GM12878 (cell line): ENCODE data around the gene TMEM252. TPM values are rescaled to one million over a fixed set of nuclear protein-coding genes. Genes with fewer than 3 reads are reported as not detected.

ENCODE experiments used
- ATAC-seq: fragments of 200-7000 bp; cut with Tn5 transposase; 3 replicates; pipeline ENCODE4 v1.9.1; 2020; ENCODE audit warnings: mild to moderate bottlenecking, moderate library complexity
- BruUV-seq: library from RNA; stranded (reverse); fragments of 400-500 nt; replicated peaks from 2 replicates; lab custom pipeline; 2021; lab: Mats Ljungman, UMichigan
- CTCF ChIA-PET: fragments of 300-600 bp; sonication (Branson Sonifier 250); formaldehyde crosslinking; extraction: SDS; loops from one replicate; lab custom pipeline; 2021; ENCODE audit warnings: inconsistent platforms; lab: Yijun Ruan, JAX
- POLR2A ChIA-PET: fragments of 350-600 bp; formaldehyde crosslinking; extraction: SDS; loops from one replicate; lab custom pipeline; 2021; ENCODE audit warnings: inconsistent platforms; lab: Charles Lee
- RAD21 ChIA-PET: fragments of 300-600 bp; sonication (Branson Sonifier 250); formaldehyde crosslinking; loops from one replicate; lab custom pipeline; 2023; ENCODE audit warnings: antibody characterized with exemption; ENCODE audit not compliant: unreplicated experiment; lab: Charles Lee
- SMC1A ChIA-PET: fragments of 300-600 bp; sonication (Branson Sonifier 250); formaldehyde crosslinking; loops from one replicate; lab custom pipeline; 2023; ENCODE audit not compliant: unreplicated experiment, uncharacterized antibody; lab: Charles Lee
- DNase-seq: peaks from one replicate; pipeline ENCODE4 v3.0.0-alpha.2; 2011; ENCODE audit warnings: low read depth, low spot score
- FAIRE-seq: peaks from 3 replicates; lab custom pipeline; 2011; peaks lifted over from hg19 to GRCh38; lab: Jason Lieb, UNC
- H2AFZ ChIP-seq: 2 replicates; pipeline ENCODE4 v1.6.0; 2011; ENCODE audit warnings: low read depth, low read length, control low read depth; ENCODE audit not compliant: control insufficient read depth
- H3K27ac ChIP-seq: 2 replicates; pipeline ENCODE4 v1.5.1; 2011; ENCODE audit warnings: control low read depth; ENCODE audit not compliant: control insufficient read depth, insufficient read depth
- H3K27me3 ChIP-seq, 2 experiments: replicated peaks in 1 of 2; 2 replicates each; pipeline versions ENCODE4 v1.6.0 to v1.6.1; 2011; ENCODE audit warnings: low read length in 1 of 2; ENCODE audit not compliant: control insufficient read depth in 2 of 2, insufficient read depth in 2 of 2
- H3K36me3 ChIP-seq, 2 experiments: 2 replicates each; pipeline ENCODE4 v1.5.1; 2011; ENCODE audit warnings: low read length in 1 of 2; ENCODE audit not compliant: control insufficient read depth in 2 of 2, insufficient read depth in 2 of 2
- H3K4me1 ChIP-seq: 2 replicates; pipeline ENCODE4 v1.6.1; 2011; ENCODE audit warnings: mild to moderate bottlenecking, low read length, moderate library complexity, mixed read lengths; ENCODE audit not compliant: control insufficient read depth, insufficient read depth
- H3K4me2 ChIP-seq: 2 replicates; pipeline ENCODE4 v1.6.0; 2011; ENCODE audit warnings: control low read depth; ENCODE audit not compliant: control insufficient read depth, insufficient read depth
- H3K4me3 ChIP-seq: fragments of 200-600 bp; sonication (generic); 2 replicates; pipeline ENCODE4 v1.5.1; 2016
- H3K79me2 ChIP-seq: 2 replicates; pipeline ENCODE4 v1.6.0; 2011; ENCODE audit warnings: low read length; ENCODE audit not compliant: control insufficient read depth, insufficient read depth
- H3K9ac ChIP-seq: 2 replicates; pipeline ENCODE4 v1.8.0; 2011; ENCODE audit warnings: low read length, control low read depth, mixed read lengths; ENCODE audit not compliant: control insufficient read depth, insufficient read depth
- H3K9me3 ChIP-seq: replicated peaks from 3 replicates; pipeline ENCODE4 v1.5.1; 2011; ENCODE audit warnings: mild to moderate bottlenecking, low read length; ENCODE audit not compliant: control insufficient read depth, insufficient read depth
- H4K20me1 ChIP-seq: 2 replicates; pipeline ENCODE4 v1.6.0; 2011; ENCODE audit not compliant: control insufficient read depth, insufficient read depth
- CREB1 ChIP-seq: IDR thresholded peaks from 2 replicates; pipeline ENCODE4 v1.6.1; 2012; ENCODE audit warnings: low read depth, mild to moderate bottlenecking, inconsistent platforms
- EP300 ChIP-seq, 2 experiments: fragments of 150-350 bp in 1 of 2; IDR thresholded peaks; 2 replicates each; pipeline ENCODE4 v1.6.1; 2011 to 2012; ENCODE audit warnings: low read depth in 2 of 2, low read length in 2 of 2, borderline replicate concordance in 1 of 2, improper control_type of control experiment in 1 of 2, inconsistent platforms in 1 of 2; ENCODE audit not compliant: control insufficient read depth in 1 of 2
- IRF3 ChIP-seq: fragments of 450-650 bp; IDR thresholded peaks from 2 replicates; pipeline ENCODE4 v1.6.1; 2014; ENCODE audit warnings: mild to moderate bottlenecking
- MTA3 ChIP-seq: IDR thresholded peaks from 2 replicates; pipeline ENCODE4 v1.6.1; 2012; ENCODE audit warnings: low read length, inconsistent platforms, borderline replicate concordance
- NR2C1 ChIP-seq: fragments of 450-650 bp; IDR thresholded peaks from 2 replicates; pipeline ENCODE4 v1.6.1; 2017; ENCODE audit warnings: antibody characterized with exemption, mild to moderate bottlenecking, moderate library complexity
- NR2F1 ChIP-seq: fragments of 450-650 bp; conservative IDR thresholded peaks from 2 replicates; pipeline ENCODE4 v1.6.1; 2017; ENCODE audit warnings: mild to moderate bottlenecking
- RELA ChIP-seq: fragments of 450-650 bp; IDR thresholded peaks from 2 replicates; pipeline ENCODE4 v1.8.0; 2014; ENCODE audit warnings: borderline replicate concordance; ENCODE audit not compliant: partially characterized antibody
- SREBF1 ChIP-seq: IDR thresholded peaks from 2 replicates; pipeline ENCODE4 v1.6.1; 2012; ENCODE audit warnings: mild to moderate bottlenecking, low read length
- TCF7 ChIP-seq: IDR thresholded peaks from 2 replicates; pipeline ENCODE4 v1.6.1; 2014; ENCODE audit warnings: antibody characterized with exemption, borderline replicate concordance
- WGBS: methylation state at CpG from one replicate; pipeline ENCODE4 v1.1.6; 2016; ENCODE audit warnings: low lambda C conversion rate; ENCODE audit not compliant: insufficient replicate concordance, insufficient coverage; ENCODE audit errors: missing lambda C conversion rate; 5-methylcytosine and 5-hydroxymethylcytosine counted together
- in situ Hi-C: fragments of 300-500 bp; cut with MboI; formaldehyde crosslinking; loops from 9 replicates; pipeline ENCODE4 v1.14.3; 2018; ENCODE audit warnings: mixed read lengths
- intact Hi-C: fragments of 100-400 bp; cut with micrococcal nuclease; formaldehyde crosslinking; loops from one replicate; pipeline ENCODE4 v1.14.2; 2022; ENCODE audit not compliant: unreplicated experiment
- polyA plus RNA-seq, 11 experiments: library from polyadenylated mRNA; depleted of rRNA in 4 of 11; unstranded in 6 of 11; stranded (reverse) in 5 of 11; fragments of >200 nt; fragmentation: Nextera tagmentation in 4 of 11; fragmentation: Illumina TruSeq in 1 of 11; extraction: Ambion mirVana in 4 of 11; extraction: Trizol in 1 of 11; gene quantifications; 1 replicate in 1 of 11; 2 replicates in 10 of 11; pipeline versions ENCODE4 v1.2.1 to v1.2.3, GENCODE V29; 2011 to 2016; ENCODE audit warnings: inconsistent platforms in 2 of 11, missing spikeins in 2 of 11, low read depth in 1 of 11
- total RNA-seq, 4 experiments: library from RNA; depleted of rRNA in 3 of 4; stranded (reverse); fragments of >200 nt in 3 of 4; fragmentation: Illumina TruSeq in 1 of 4; extraction: Trizol in 1 of 4; gene quantifications; 2 replicates each; pipeline versions ENCODE4 v1.2.1 to v1.2.3, GENCODE V29; 2013 to 2021

Gene TMEM252
- total and polyA plus RNA-seq, 10 of the 15 experiments (the other 5 are each of a cell fraction or from before 2014, with no cell fraction given) = not detected

DNA sequence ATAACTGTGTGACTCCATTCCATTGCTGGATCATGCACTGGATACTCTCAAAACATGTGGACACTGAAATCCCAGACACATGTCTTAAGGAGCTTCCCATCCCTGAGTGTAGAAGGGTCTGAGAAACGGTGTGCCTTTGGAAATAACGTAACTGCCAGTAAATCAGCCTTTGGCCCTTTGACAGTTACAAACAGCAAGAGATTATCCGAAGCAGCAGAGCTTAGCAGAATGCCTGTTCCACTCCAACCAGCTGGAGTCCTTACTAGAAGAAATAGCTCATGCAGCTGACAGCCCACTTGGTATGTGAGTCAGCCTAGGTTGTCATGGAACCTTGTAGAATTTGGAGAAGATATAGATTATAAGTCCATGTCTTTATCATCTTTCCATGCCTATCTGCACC is 7.0 kb downstream of the TMEM252 start:
- intact Hi-C loops (loop anchor here (1.0 kb wide), 1 partner anchor 12 kb away; no protein-coding TSS in a partner anchor), in situ Hi-C loops (loop anchor here (25.0 kb wide), 1 partner anchor 104 kb away; no protein-coding TSS in a partner anchor)
- no peak for FAIRE-seq
- no peak overlapping the region for H3K9ac ChIP-seq
- H3K4me1 ChIP-seq = no peaks in the 10 kb centered on the region
- H3K9me3 ChIP-seq = no peaks in the 10 kb centered on the region
- H3K4me2 ChIP-seq = no peak overlapping the region
- H2AFZ ChIP-seq = no peak overlapping the region
- DNase-seq = no peak
- no peaks in the 10 kb centered on the region for H3K36me3 ChIP-seq
- no peak for ATAC-seq
- H3K27ac ChIP-seq = no peak overlapping the region
- no peaks in the 10 kb centered on the region for H4K20me1 ChIP-seq
- ChIA-PET CTCF (no interaction called here), POLR2A (no interaction called here), RAD21 (no interaction called here), SMC1A (no interaction called here)
- H3K79me2 ChIP-seq = no peaks in the 10 kb centered on the region
- no peak overlapping the region for H3K4me3 ChIP-seq
- TF ChIP-seq IRF3 (no peak), SREBF1 (no peak), MTA3 (no peak), EP300 (IDR thresholded peaks at IDR 0.05; ENCODE audit: borderline replicate concordance in 1 of 2, control insufficient read depth in 1 of 2, low read depth in 2 of 2, low read length in 2 of 2) (no peak), TCF7 (no peak), NR2C1 (no peak), NR2F1 (no peak), RELA (no peak), CREB1 (no peak)
- WGBS = 62% methylated on average over 3 of the region's 3 CpGs
- BruUV-seq = no TSS peak
- H3K27me3 ChIP-seq = peaks cover 2 to 3% of the 10 kb centered on the region in 2 experiments; a peak in 2 of 4 replicates
